ENCODE measurements around the gene PLCH1. TPM values are rescaled to one million over a fixed set of nuclear protein-coding genes. Genes with fewer than 3 reads are reported as not detected.

Gene PLCH1
- total RNA-seq, 2 experiments from 2014 or later, result 0.06 TPM; not detected in 1

- no peaks in the 10 kb centered on the region for H3K9me3 ChIP-seq (ENCODE audit: low read length)
- no peaks in the 10 kb centered on the region for H3K36me3 ChIP-seq (ENCODE audit: insufficient read depth, low read length)
- H3K79me2 ChIP-seq (ENCODE audit: insufficient read depth, low read depth, low read length), result no peaks in the 10 kb centered on the region
- H4K20me1 ChIP-seq (ENCODE audit: insufficient read depth, low read length), result no peaks in the 10 kb centered on the region
- no TSS peak for BruUV-seq (replicated peaks)
- no peak overlapping the region for H2AFZ ChIP-seq (ENCODE audit: low read length)
- intact Hi-C loops (cut with micrococcal nuclease; ENCODE audit: unreplicated experiment), result no loop called here
- POLR2A ChIA-PET, result interaction anchor here (0.9 kb wide), 1 partner anchor 12 kb away, joined by 3 read pairs; no protein-coding TSS in a partner anchor
- no peaks in the 10 kb centered on the region for H3K4me1 ChIP-seq (ENCODE audit: insufficient read depth, low read length, poor library complexity, severe bottlenecking)
- TF ChIP-seq EZH2phosphoT487 (IDR thresholded peaks at IDR 0.05; ENCODE audit: borderline replicate concordance, low read depth, low read length) (no peak), CTCF (conservative IDR thresholded peaks at IDR 0.05; ENCODE audit: low read length) (no peak)
- no peak overlapping the region for H3K27ac ChIP-seq (ENCODE audit: low read depth, low read length, poor library complexity, severe bottlenecking)
- CTCF ChIA-PET (ENCODE audit: unreplicated experiment), result no interaction called here
- no peak overlapping the region for H3K4me2 ChIP-seq (ENCODE audit: low read length)
- H3K9me2 ChIP-seq (ENCODE audit: insufficient read depth, low read length), result no peaks in the 10 kb centered on the region
- no peak for DNase-seq (ENCODE audit: low spot score)
- no peak overlapping the region for H3K4me3 ChIP-seq (ENCODE audit: low read depth, low read length, poor library complexity, severe bottlenecking)
Measured at GRCh38 chr3:155763870-155764463, 19.1 kb upstream of the PLCH1 start.

- BruUV-seq (replicated peaks), result no TSS peak
- POLR2A ChIA-PET, result no interaction called here
Measured at GRCh38 chr3:155760653-155761052, 15.8 kb upstream of the PLCH1 start.

More at GRCh38 chr3:155760653-155761052, 15.8 kb upstream of the PLCH1 start:
- no peak overlapping the region for H3K4me2 ChIP-seq (ENCODE audit: low read length)
- H3K36me3 ChIP-seq (ENCODE audit: insufficient read depth, low read length), result no peaks in the 10 kb centered on the region
- CTCF ChIA-PET (ENCODE audit: unreplicated experiment), result no interaction called here
- no peak for TF ChIP-seq CTCF (conservative IDR thresholded peaks at IDR 0.05; ENCODE audit: low read length)
- TF ChIP-seq EZH2phosphoT487 (IDR thresholded peaks at IDR 0.05; ENCODE audit: borderline replicate concordance, low read depth, low read length), result no peak
- H3K79me2 ChIP-seq (ENCODE audit: insufficient read depth, low read depth, low read length), result no peaks in the 10 kb centered on the region
- H3K4me1 ChIP-seq (ENCODE audit: insufficient read depth, low read length, poor library complexity, severe bottlenecking), result no peaks in the 10 kb centered on the region
- no peaks in the 10 kb centered on the region for H3K9me2 ChIP-seq (ENCODE audit: insufficient read depth, low read length)
- H3K9me3 ChIP-seq (ENCODE audit: low read length), result no peaks in the 10 kb centered on the region
- H3K27ac ChIP-seq (ENCODE audit: low read depth, low read length, poor library complexity, severe bottlenecking), result no peak overlapping the region
- intact Hi-C loops (cut with micrococcal nuclease; ENCODE audit: unreplicated experiment), result no loop called here
- H3K4me3 ChIP-seq (ENCODE audit: low read depth, low read length, poor library complexity, severe bottlenecking), result no peak overlapping the region
- no peak overlapping the region for H2AFZ ChIP-seq (ENCODE audit: low read length)
- no peaks in the 10 kb centered on the region for H4K20me1 ChIP-seq (ENCODE audit: insufficient read depth, low read length)
- no peak for DNase-seq (ENCODE audit: low spot score)

Measured in OCI-LY7 (cell line).